HG03432 (cell line): ENCODE data around the gene LAMC2.

ENCODE experiments used
- ATAC-seq: cut with Tn5 transposase; IDR thresholded peaks from one replicate; pipeline ENCODE4 v1.9.1; 2021; ENCODE audit warnings: mild to moderate bottlenecking, moderate library complexity; ENCODE audit not compliant: unreplicated experiment

The LAMC2 gene

GRCh38 chr1:183210681-183211080 lies 24.6 kb downstream of the LAMC2 start:
- ATAC-seq = no peak

- no peak for ATAC-seq
Measured at GRCh38 chr1:183212870-183213269, 26.8 kb downstream of the LAMC2 start.

- no peak for ATAC-seq
Measured at GRCh38 chr1:183214021-183214970, 28.2 kb downstream of the LAMC2 start.

GRCh38 chr1:183215076-183215720 lies 29.1 kb downstream of the LAMC2 start:
- ATAC-seq = no peak

GRCh38 chr1:183215936-183216335 lies 29.9 kb downstream of the LAMC2 start:
- no peak for ATAC-seq

- ATAC-seq = no peak
Measured at GRCh38 chr1:183218027-183218618, 32.1 kb downstream of the LAMC2 start.

- ATAC-seq = peak; percentile 44
Measured at GRCh38 chr1:183218971-183219615, 33.0 kb downstream of the LAMC2 start.

- ATAC-seq = no peak
Measured at GRCh38 chr1:183219616-183220009, 33.5 kb downstream of the LAMC2 start.

- ATAC-seq = no peak
Measured at GRCh38 chr1:183222909-183223308, 36.8 kb downstream of the LAMC2 start.

- ATAC-seq = no peak
Measured at GRCh38 chr1:183223467-183223866, 37.4 kb downstream of the LAMC2 start.

- no peak for ATAC-seq
Measured at GRCh38 chr1:183226361-183226760, 40.3 kb downstream of the LAMC2 start.

GRCh38 chr1:183226963-183227362 lies 40.9 kb downstream of the LAMC2 start:
- ATAC-seq = no peak

GRCh38 chr1:183227422-183228346 lies 41.6 kb downstream of the LAMC2 start:
- ATAC-seq = no peak

GRCh38 chr1:183228347-183229220 lies 42.5 kb downstream of the LAMC2 start:
- ATAC-seq = no peak

GRCh38 chr1:183230413-183230812 lies 44.3 kb downstream of the LAMC2 start:
- no peak for ATAC-seq

- no peak for ATAC-seq
Measured at GRCh38 chr1:183231545-183231944, 45.5 kb downstream of the LAMC2 start.

- ATAC-seq = no peak
Measured at GRCh38 chr1:183233113-183233512, 47.0 kb downstream of the LAMC2 start.

- no peak for ATAC-seq
Measured at GRCh38 chr1:183234660-183235476, 48.8 kb downstream of the LAMC2 start.
